ENCODE measurements around the gene SMIM13. TPM values are rescaled to one million over a fixed set of nuclear protein-coding genes. Genes with fewer than 3 reads are reported as not detected.

SMIM13 gene
- polyA plus RNA-seq, 1 experiment = 9.0 TPM

- Histone ChIP-seq H3K27ac (ENCODE audit: low read depth, low read length) (no peak overlapping the region), H3K4me3 (ENCODE audit: low read depth, low read length) (no peak overlapping the region), H3K27me3 (ENCODE audit: control insufficient read depth, insufficient read depth, low read length) (no peaks in the 10 kb centered on the region), H3K9me3 (ENCODE audit: control insufficient read depth, insufficient read depth, low read length) (no peaks in the 10 kb centered on the region)
- no peak for DNase-seq (ENCODE audit: low read depth, low spot score)
- no peak for TF ChIP-seq CTCF (IDR thresholded peaks at IDR 0.05; ENCODE audit: low read depth, low read length)
- ChIA-PET POLR2A (no interaction called here), CTCF (no interaction called here)
These were observed 70.3 kb downstream of the SMIM13 start for GRCh38 chr6:11163932-11164331.

- CTCF ChIA-PET = no interaction called here
- TF ChIP-seq CTCF (IDR thresholded peaks at IDR 0.05; ENCODE audit: low read depth, low read length) = no peak
- Histone ChIP-seq H3K9me3 (ENCODE audit: control insufficient read depth, insufficient read depth, low read length) (no peaks in the 10 kb centered on the region), H3K27me3 (ENCODE audit: control insufficient read depth, insufficient read depth, low read length) (no peaks in the 10 kb centered on the region), H3K4me3 (ENCODE audit: low read depth, low read length) (no peak overlapping the region), H3K27ac (ENCODE audit: low read depth, low read length) (no peak overlapping the region)
- DNase-seq (ENCODE audit: low read depth, low spot score) = no peak
- POLR2A ChIA-PET = no interaction called here
These were observed 71.3 kb downstream of the SMIM13 start for GRCh38 chr6:11164717-11165646.

- no peak for TF ChIP-seq CTCF (IDR thresholded peaks at IDR 0.05; ENCODE audit: low read depth, low read length)
These were observed 73.3 kb downstream of the SMIM13 start for GRCh38 chr6:11166948-11167347.

GRCh38 chr6:11168091-11168635, 74.5 kb downstream of the SMIM13 start:
- Histone ChIP-seq H3K4me3 (ENCODE audit: low read depth, low read length) (no peak overlapping the region), H3K27ac (ENCODE audit: low read depth, low read length) (no peak overlapping the region), H3K9me3 (ENCODE audit: control insufficient read depth, insufficient read depth, low read length) (no peaks in the 10 kb centered on the region; the same call in 1 of the 2 replicates), H3K27me3 (ENCODE audit: control insufficient read depth, insufficient read depth, low read length) (no peaks in the 10 kb centered on the region)
- POLR2A ChIA-PET = no interaction called here
- no peak for DNase-seq (ENCODE audit: low read depth, low spot score)
- no peak for TF ChIP-seq CTCF (IDR thresholded peaks at IDR 0.05; ENCODE audit: low read depth, low read length)
- CTCF ChIA-PET = interaction anchor here (0.8 to 2.2 kb wide), 2 partner anchors 214 to 328 kb away, joined by 3 to 17 read pairs; no protein-coding TSS in a partner anchor

More at GRCh38 chr6:11166948-11167347, 73.3 kb downstream of the SMIM13 start:
- Histone ChIP-seq H3K4me3 (ENCODE audit: low read depth, low read length) (no peak overlapping the region), H3K27ac (ENCODE audit: low read depth, low read length) (no peak overlapping the region), H3K9me3 (ENCODE audit: control insufficient read depth, insufficient read depth, low read length) (no peaks in the 10 kb centered on the region; the same call in 1 of the 2 replicates), H3K27me3 (ENCODE audit: control insufficient read depth, insufficient read depth, low read length) (no peaks in the 10 kb centered on the region)
- ChIA-PET POLR2A (no interaction called here), CTCF (interaction anchor here (0.6 to 2.2 kb wide), 2 partner anchors 16 to 329 kb away, joined by 7 to 17 read pairs; no protein-coding TSS in a partner anchor)
- DNase-seq (ENCODE audit: low read depth, low spot score) = no peak

GRCh38 chr6:11171952-11172351, 78.3 kb downstream of the SMIM13 start:
- Histone ChIP-seq H3K4me3 (ENCODE audit: low read depth, low read length) (no peak overlapping the region), H3K27me3 (ENCODE audit: control insufficient read depth, insufficient read depth, low read length) (no peaks in the 10 kb centered on the region), H3K27ac (ENCODE audit: low read depth, low read length) (no peak overlapping the region), H3K9me3 (ENCODE audit: control insufficient read depth, insufficient read depth, low read length) (no peaks in the 10 kb centered on the region; the same call in 1 of the 2 replicates)
- DNase-seq (ENCODE audit: low read depth, low spot score) = no peak
- POLR2A ChIA-PET = no interaction called here
- CTCF ChIA-PET = interaction anchor here (0.6 to 4.4 kb wide), 19 partner anchors 9 to 324 kb away, joined by 3 to 51 read pairs (median 4); partner anchors contain the start of gene NEDD9
- TF ChIP-seq CTCF (IDR thresholded peaks at IDR 0.05; ENCODE audit: low read depth, low read length) = no peak
